GM21737 (cell line): ENCODE results near the gene PARVB.

Source experiments
- ATAC-seq: cut with Tn5 transposase; IDR thresholded peaks from one replicate; pipeline ENCODE4 v1.9.1; 2021; ENCODE audit warnings: mild to moderate bottlenecking, moderate library complexity; ENCODE audit not compliant: unreplicated experiment

The PARVB gene

GRCh38 chr22:44179196-44179988 is 155.3 kb downstream of the PARVB start:
- no peak for ATAC-seq

- ATAC-seq, result no peak
Measured at GRCh38 chr22:44179989-44180705, 156.0 kb downstream of the PARVB start.

GRCh38 chr22:44180706-44181032 is 156.6 kb downstream of the PARVB start, which contains the start of gene PARVG:
Gene PARVG (plus strand): TSS chr22:44180925. CDS start chr22:44183330, 2,405 bp downstream.
- ATAC-seq, result no peak

DNA sequence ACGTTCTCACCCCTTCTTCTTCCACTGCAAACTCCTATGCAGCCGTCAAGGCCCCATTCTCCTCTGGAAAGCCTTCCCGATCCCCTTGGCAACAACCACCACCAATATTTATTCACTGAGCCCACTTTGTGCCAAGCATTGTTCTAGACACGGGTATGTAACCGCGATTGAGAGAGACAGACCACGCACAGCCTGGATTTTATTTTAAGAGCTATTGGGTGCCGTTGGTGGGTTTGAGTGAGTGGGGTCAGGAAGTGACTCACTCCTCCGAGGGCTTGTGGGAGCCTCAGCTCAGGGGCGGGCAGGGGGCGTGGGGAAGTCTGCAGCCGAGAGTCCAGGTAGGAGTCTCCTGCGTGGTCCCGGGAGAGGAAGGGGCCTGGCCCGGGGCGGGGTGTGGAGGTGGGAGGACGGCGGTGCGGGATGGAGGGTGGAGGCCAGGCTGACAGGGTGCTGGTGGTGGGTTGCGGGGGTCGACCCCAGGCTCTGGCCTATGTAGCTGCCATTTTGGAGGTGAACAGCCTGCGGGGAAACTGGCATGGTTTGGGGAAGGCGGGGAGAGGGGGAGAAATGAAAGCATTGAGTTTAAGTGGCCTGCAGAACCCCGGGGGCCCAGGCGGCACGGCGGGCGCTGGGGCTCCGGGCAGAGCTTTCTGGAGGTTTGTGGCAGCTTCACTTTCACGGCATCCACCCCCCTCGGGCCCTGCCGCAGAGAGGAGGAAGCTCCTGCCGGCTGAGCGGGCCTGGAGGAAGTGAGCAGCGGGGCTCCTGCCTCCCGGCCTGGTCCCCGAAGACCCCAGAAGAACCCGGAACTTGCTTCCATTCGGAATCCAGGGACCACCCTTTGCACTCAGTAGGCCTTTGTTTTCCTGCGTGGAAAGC is 157.2 kb downstream of the PARVB start:
- ATAC-seq, result no peak

- no peak for ATAC-seq
Measured at GRCh38 chr22:44181912-44182587, 157.9 kb downstream of the PARVB start.

DNA sequence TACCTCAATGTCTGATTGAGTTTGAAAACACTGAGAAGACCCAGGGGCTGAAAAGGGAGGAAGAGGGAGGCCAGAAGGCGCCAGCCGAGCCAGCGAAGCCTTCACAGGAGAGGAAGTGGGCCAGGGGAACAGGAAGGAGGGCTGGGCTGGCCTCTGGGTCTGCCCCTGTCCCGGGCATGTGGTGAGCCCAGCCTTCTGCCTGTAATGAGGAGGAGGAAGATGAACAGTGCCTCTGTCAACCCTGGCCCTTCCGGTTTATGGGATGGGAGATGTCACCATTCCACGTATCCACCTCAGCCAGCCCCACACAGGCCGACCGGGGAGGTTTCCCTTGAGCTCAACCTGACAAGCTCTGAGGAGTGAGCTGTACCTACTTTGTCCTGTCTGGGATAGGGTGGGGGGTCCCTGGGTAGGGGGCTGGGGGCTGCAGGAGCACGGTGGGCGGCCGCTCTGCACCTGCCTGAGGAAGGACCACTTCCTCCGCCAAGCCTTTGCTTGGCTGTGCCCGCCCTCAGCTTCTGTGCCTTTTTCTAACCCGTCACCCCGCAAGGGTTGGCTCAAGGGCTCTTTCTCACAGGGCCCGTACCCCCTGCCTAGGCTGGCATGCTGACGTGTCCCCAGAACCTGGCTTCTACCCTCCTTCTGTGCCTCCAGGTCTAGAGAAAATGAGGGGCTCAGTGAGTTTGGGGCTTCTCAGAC is 158.6 kb downstream of the PARVB start:
- no peak for ATAC-seq

DNA sequence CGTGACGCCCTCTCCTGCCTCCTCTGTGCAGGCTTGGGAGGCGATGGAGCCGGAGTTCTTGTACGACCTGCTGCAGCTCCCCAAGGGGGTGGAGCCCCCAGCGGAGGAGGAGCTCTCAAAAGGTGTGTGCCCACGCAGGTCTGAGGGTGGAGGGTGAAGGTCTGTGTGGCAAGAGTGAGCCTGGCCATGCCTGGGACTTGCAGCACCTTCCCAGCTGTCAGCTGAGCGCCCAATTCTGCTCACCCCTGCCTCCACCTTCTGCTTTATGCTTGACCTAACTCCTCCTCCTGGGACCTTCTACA is 159.1 kb downstream of the PARVB start:
- ATAC-seq, result no peak

DNA sequence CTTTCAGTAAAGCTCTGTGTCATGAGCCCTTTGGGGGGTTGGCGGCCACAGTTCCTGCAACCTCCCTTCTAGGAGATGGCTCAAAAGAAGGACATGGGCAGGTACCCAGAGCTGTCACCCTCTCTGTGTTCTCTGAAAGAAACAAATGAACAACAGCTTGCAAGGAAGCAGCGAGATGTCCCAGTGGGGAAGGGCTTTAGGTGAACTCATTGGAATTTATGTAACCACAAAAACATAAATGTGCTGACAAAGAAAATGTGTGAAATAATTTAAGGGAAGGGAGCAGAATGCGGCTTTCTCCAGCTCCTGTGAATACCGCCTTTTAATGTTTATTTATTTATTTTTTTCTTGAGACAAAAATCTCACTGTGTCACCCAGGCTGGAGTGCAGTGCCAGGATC is 159.9 kb downstream of the PARVB start:
- ATAC-seq, result no peak

- no peak for ATAC-seq
Measured at GRCh38 chr22:44185237-44186120, 161.4 kb downstream of the PARVB start.

DNA sequence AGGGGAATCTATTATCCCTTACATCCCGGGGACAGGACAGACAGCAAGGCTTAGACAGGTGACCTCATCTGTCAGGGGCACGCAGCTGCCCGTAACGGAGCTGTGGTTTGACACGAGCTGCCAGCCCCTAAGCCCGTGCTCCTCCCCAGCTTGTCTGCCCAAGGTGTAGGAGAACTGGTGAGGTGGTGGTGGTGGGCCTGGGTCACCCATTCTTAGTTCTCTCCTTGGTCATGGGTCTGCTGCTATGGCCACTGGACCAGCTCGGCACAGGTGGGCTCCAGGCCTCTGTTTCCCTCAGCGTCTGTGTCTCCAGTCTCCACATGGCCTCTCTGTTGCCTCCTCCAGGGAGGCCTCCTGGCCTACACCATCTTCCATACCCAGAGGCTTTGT is 162.0 kb downstream of the PARVB start:
- ATAC-seq, result no peak

- no peak for ATAC-seq
Measured at GRCh38 chr22:44186737-44187136, 162.6 kb downstream of the PARVB start.

- no peak for ATAC-seq
Measured at GRCh38 chr22:44187652-44188230, 163.6 kb downstream of the PARVB start.

DNA sequence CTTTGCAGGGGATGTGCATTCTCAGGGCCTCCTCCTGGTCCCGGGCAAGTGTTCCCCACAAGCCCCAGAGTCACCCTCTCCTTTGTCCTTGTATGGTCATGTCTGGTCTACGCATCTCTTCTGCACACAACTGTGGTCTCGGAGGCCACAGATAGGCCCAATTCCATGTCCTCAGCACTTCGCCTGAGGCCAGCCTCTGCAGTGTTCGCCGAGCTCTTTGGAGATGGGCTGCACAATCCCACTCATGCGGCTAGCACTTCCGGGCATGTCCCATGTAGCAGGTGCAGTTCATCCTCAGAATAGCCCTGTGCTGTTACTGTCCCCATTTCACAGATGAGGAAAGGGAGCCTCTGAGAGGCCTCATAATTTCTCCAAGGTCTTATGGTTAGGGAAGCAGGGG is 164.2 kb downstream of the PARVB start:
- ATAC-seq, result no peak

GRCh38 chr22:44188986-44189630 is 165.0 kb downstream of the PARVB start:
- no peak for ATAC-seq

- ATAC-seq, result no peak
Measured at GRCh38 chr22:44190381-44190976, 166.4 kb downstream of the PARVB start.

DNA sequence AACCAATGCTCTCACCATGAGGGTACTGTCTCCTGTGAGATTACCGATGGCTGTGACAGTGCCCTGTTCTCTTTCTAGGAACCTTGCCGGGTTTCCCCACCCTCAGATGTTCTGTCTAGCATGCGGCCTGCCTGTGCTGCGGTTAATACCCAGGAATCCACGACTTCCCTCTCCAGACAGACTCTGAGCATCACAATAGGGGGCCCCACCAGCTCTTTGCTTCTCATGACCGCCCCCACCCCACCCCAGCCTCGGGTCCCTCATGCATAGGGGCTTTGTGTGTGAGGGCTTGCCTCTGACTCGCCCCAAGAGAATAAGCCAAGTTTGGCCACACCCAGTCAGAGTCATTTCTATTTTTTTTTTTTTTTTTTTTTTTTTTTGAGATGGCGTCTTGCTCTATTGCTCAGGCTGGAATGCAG is 166.9 kb downstream of the PARVB start:
- no peak for ATAC-seq

GRCh38 chr22:44192098-44192815 is 168.2 kb downstream of the PARVB start:
- no peak for ATAC-seq
